ENCODE measurements around the gene NPC2.

Gene NPC2

DNA sequence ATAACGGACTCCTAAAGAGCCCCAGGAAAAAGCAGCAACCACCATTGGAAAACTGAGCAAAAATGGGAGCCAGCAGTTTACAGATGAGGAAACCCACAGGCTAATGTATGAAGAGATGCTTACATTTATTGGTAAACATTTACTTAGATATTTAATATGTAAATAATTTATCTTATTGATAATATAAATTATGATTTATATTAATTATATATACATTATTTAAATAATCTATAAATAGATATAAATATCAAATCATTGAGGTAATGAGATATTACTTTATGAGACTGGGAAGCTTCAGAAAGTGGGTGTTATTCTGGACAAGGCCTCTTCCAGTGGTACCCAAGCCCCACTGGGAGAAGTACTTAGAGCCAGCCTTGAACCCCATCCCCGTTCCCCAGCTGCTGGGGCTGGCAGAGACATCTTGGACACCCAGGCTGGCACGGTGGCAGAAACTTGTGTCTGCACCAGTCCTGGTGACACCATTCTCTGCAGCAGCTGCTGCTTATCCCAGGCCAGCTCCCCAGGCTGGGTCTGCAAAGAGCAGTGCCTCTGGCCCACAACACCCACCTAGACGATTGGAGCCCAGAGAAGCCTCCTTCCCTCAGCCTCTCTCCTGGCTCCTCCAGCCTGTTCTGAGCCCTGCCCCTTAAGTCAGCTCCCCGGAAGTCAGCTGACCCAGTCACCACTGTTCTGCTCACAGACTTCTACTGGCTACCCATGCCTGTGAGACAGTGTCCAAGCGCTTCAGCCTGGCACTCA, 26.4 kb upstream of the NPC2 start:
- Histone ChIP-seq H2BK5ac (ENCODE audit: low read depth, low read length, poor library complexity, severe bottlenecking) (no peak overlapping the region), H3K18ac (ENCODE audit: low read depth in 1 of 2, low read length in 2 of 2) (no peak overlapping the region), H3K4me3 (ENCODE audit: insufficient read depth in 1 of 2, low read depth in 1 of 2, low read length in 2 of 2) (no peak overlapping the region), H3K14ac (ENCODE audit: low read length in 2 of 2) (no peak overlapping the region), H3K4me1 (ENCODE audit: control insufficient read depth, insufficient read depth, low read depth, low read length) (peaks cover 19% of the 10 kb centered on the region), H4K91ac (ENCODE audit: low read length) (no peak overlapping the region), H3K9ac (ENCODE audit: low read length) (no peak overlapping the region), H2BK120ac (ENCODE audit: low read depth, low read length) (no peak overlapping the region), H3K36me3 (ENCODE audit: control insufficient read depth in 1 of 2, insufficient read depth in 2 of 2, low read depth in 1 of 2, low read length in 2 of 2) (peaks cover 74% of the 10 kb centered on the region in 2 experiments), H3K4ac (ENCODE audit: low read depth in 1 of 2, low read length in 2 of 2) (no peak overlapping the region), H2AK5ac (ENCODE audit: low read length, severe bottlenecking) (no peak overlapping the region), H3K9me3 (ENCODE audit: control insufficient read depth, low read length) (no peaks in the 10 kb centered on the region), H3K23ac (ENCODE audit: low read length in 2 of 2) (no peak overlapping the region), H2BK12ac (ENCODE audit: low read length in 2 of 2) (no peak overlapping the region), H3K27ac (ENCODE audit: low read length, poor library complexity, severe bottlenecking) (no peak overlapping the region), H2BK15ac (ENCODE audit: low read depth, poor library complexity, severe bottlenecking) (no peak overlapping the region), H4K8ac (ENCODE audit: low read length) (no peak overlapping the region), H2AFZ (ENCODE audit: low read depth, low read length) (no peak overlapping the region), H3K27me3 (ENCODE audit: control insufficient read depth in 1 of 2, insufficient read depth in 1 of 2, low read length in 2 of 2) (no peaks in the 10 kb centered on the region), H3K4me2 (ENCODE audit: low read length, poor library complexity, severe bottlenecking) (no peak overlapping the region), H3K79me1 (replicated peaks; ENCODE audit: low read length, poor library complexity, severe bottlenecking) (peaks cover 23% of the 10 kb centered on the region)
- DNase-seq = no peak
- 82% methylated on average over 6 of the region's 6 CpGs for WGBS

DNA sequence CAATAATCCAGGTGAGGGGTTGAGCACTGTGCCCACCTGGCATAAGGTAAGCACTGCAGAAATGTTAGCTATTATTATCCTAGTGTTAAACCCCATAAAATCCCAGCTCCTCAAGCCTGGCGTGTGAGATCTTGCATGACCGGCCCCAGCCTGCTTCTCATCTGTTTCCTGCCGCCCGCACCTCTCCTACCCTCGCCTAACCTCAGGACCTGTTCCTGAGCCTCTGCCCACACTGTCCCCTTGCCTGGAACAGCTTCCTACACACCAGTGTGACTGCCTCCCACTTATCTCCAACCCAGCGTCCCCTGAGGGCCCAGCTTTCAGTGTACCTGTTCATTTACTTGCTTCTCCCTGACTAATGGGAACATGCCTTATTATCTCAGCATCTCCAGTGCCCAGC, 25.1 kb upstream of the NPC2 start:
- no peak overlapping the region for H3K18ac ChIP-seq (ENCODE audit: low read depth in 1 of 2, low read length in 2 of 2)
- H2BK12ac ChIP-seq (ENCODE audit: low read length in 2 of 2) = no peak overlapping the region
- H2AK5ac ChIP-seq (ENCODE audit: low read length, severe bottlenecking) = no peak overlapping the region
- H3K4ac ChIP-seq (ENCODE audit: low read depth in 1 of 2, low read length in 2 of 2) = no peak overlapping the region
- H4K8ac ChIP-seq (ENCODE audit: low read length) = no peak overlapping the region
- no peak overlapping the region for H3K14ac ChIP-seq (ENCODE audit: low read length in 2 of 2)
- no peak overlapping the region for H3K4me2 ChIP-seq (ENCODE audit: low read length, poor library complexity, severe bottlenecking)
- H3K9me3 ChIP-seq (ENCODE audit: control insufficient read depth, low read length) = no peaks in the 10 kb centered on the region
- no peak overlapping the region for H2AFZ ChIP-seq (ENCODE audit: low read depth, low read length)
- DNase-seq = no peak
- H4K91ac ChIP-seq (ENCODE audit: low read length) = no peak overlapping the region
- H3K27me3 ChIP-seq (ENCODE audit: control insufficient read depth in 1 of 2, insufficient read depth in 1 of 2, low read length in 2 of 2) = no peaks in the 10 kb centered on the region
- no peak overlapping the region for H3K23ac ChIP-seq (ENCODE audit: low read length in 2 of 2)
- H2BK15ac ChIP-seq (ENCODE audit: low read depth, poor library complexity, severe bottlenecking) = no peak overlapping the region
- H3K79me1 ChIP-seq (replicated peaks; ENCODE audit: low read length, poor library complexity, severe bottlenecking) = peaks cover 21% of the 10 kb centered on the region
- no peak overlapping the region for H3K27ac ChIP-seq (ENCODE audit: low read length, poor library complexity, severe bottlenecking)
- no peak overlapping the region for H2BK120ac ChIP-seq (ENCODE audit: low read depth, low read length)
- H3K4me1 ChIP-seq (ENCODE audit: control insufficient read depth, insufficient read depth, low read depth, low read length) = peaks cover 26% of the 10 kb centered on the region
- H2BK5ac ChIP-seq (ENCODE audit: low read depth, low read length, poor library complexity, severe bottlenecking) = no peak overlapping the region
- peaks cover 69% of the 10 kb centered on the region in 2 experiments for H3K36me3 ChIP-seq (ENCODE audit: control insufficient read depth in 1 of 2, insufficient read depth in 2 of 2, low read depth in 1 of 2, low read length in 2 of 2)
- no peak overlapping the region for H3K9ac ChIP-seq (ENCODE audit: low read length)
- 91% methylated on average over 6 of the region's 6 CpGs for WGBS
- no peak overlapping the region for H3K4me3 ChIP-seq (ENCODE audit: insufficient read depth in 1 of 2, low read depth in 1 of 2, low read length in 2 of 2)

DNA sequence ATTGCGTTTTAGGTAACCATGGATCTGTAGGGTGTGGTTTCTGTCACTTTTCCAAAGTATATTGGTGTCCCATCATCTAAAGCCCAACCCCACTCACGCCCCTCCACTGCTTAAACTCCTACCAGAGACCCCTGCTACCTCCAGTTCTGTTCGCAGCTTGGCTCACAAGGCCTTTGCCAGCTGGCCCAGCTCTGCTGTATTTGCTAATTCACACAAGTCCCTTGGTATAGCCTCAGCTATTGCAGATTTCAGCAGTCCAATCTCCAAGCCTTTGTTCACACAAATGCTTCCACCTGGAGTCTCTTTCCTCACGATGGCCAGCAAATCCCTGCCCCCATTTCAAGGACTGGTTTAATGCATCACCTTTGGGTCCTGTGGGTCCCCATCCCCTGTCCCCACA, 24.6 kb upstream of the NPC2 start:
- no peak overlapping the region for H3K4me2 ChIP-seq (ENCODE audit: low read length, poor library complexity, severe bottlenecking)
- H3K9ac ChIP-seq (ENCODE audit: low read length) = no peak overlapping the region
- no peak overlapping the region for H2BK12ac ChIP-seq (ENCODE audit: low read length in 2 of 2)
- no peak overlapping the region for H2AK5ac ChIP-seq (ENCODE audit: low read length, severe bottlenecking)
- no peak overlapping the region for H2BK120ac ChIP-seq (ENCODE audit: low read depth, low read length)
- H2BK5ac ChIP-seq (ENCODE audit: low read depth, low read length, poor library complexity, severe bottlenecking) = no peak overlapping the region
- no peak overlapping the region for H3K18ac ChIP-seq (ENCODE audit: low read depth in 1 of 2, low read length in 2 of 2)
- H2BK15ac ChIP-seq (ENCODE audit: low read depth, poor library complexity, severe bottlenecking) = no peak overlapping the region
- 84% methylated on average over 3 of the region's 4 CpGs for WGBS
- H3K4ac ChIP-seq (ENCODE audit: low read depth in 1 of 2, low read length in 2 of 2) = no peak overlapping the region
- no peak overlapping the region for H4K8ac ChIP-seq (ENCODE audit: low read length)
- H3K23ac ChIP-seq (ENCODE audit: low read length in 2 of 2) = no peak overlapping the region
- no peak overlapping the region for H4K91ac ChIP-seq (ENCODE audit: low read length)
- H3K4me1 ChIP-seq (ENCODE audit: control insufficient read depth, insufficient read depth, low read depth, low read length) = peaks cover 26% of the 10 kb centered on the region
- H3K79me1 ChIP-seq (replicated peaks; ENCODE audit: low read length, poor library complexity, severe bottlenecking) = peaks cover 16% of the 10 kb centered on the region
- H3K14ac ChIP-seq (ENCODE audit: low read length in 2 of 2) = no peak overlapping the region
- no peak overlapping the region for H3K27ac ChIP-seq (ENCODE audit: low read length, poor library complexity, severe bottlenecking)
- no peaks in the 10 kb centered on the region for H3K27me3 ChIP-seq (ENCODE audit: control insufficient read depth in 1 of 2, insufficient read depth in 1 of 2, low read length in 2 of 2)
- H3K36me3 ChIP-seq (ENCODE audit: control insufficient read depth in 1 of 2, insufficient read depth in 2 of 2, low read depth in 1 of 2, low read length in 2 of 2) = peaks cover 69 to 70% of the 10 kb centered on the region in 2 experiments
- H2AFZ ChIP-seq (ENCODE audit: low read depth, low read length) = no peak overlapping the region
- no peaks in the 10 kb centered on the region for H3K9me3 ChIP-seq (ENCODE audit: control insufficient read depth, low read length)
- no peak overlapping the region for H3K4me3 ChIP-seq (ENCODE audit: insufficient read depth in 1 of 2, low read depth in 1 of 2, low read length in 2 of 2)
- DNase-seq = no peak

DNA sequence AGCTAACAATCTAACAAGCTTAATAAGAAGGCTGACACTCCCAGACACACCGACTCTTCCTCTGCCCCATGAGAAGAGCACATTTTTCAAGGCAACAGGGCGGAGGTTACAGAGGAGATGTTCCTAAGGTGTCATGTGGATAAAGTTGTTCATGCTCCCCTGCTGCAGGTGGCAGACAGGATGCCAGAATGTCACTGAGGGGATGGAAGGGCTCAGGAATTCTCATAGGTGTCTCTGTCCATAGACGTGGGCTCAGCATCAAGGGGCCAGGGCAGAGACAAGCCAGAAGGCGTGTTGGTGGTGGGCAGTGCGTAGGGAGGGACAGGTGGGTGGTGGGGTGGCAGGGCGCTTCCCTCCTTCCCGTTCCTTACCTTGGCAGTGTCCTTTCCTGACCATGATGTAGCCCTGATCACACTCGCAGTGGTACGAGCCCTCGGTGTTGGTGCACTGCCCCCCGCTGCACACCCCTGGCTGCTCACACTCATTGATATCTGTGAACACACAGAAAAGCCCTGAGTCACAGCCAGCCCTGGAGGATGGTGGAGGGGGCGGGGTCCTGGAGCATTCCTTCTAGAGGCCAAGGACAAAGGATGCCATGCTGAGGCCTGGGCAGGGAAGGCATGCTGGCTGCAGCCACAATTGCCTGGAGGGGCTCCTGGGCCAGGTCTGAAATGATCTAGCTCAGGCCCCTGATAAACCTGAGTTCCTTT, 23.5 kb upstream of the NPC2 start:
- 87% methylated on average over 11 of the region's 12 CpGs for WGBS
- H2BK120ac ChIP-seq (ENCODE audit: low read depth, low read length) = no peak overlapping the region
- no peak overlapping the region for H2BK12ac ChIP-seq (ENCODE audit: low read length in 2 of 2)
- no peak overlapping the region for H3K9ac ChIP-seq (ENCODE audit: low read length)
- no peak overlapping the region for H3K4me3 ChIP-seq (ENCODE audit: insufficient read depth in 1 of 2, low read depth in 1 of 2, low read length in 2 of 2)
- peak overlapping the region; percentile 41 for H2AK5ac ChIP-seq (ENCODE audit: low read length, severe bottlenecking)
- no peak overlapping the region for H3K4me2 ChIP-seq (ENCODE audit: low read length, poor library complexity, severe bottlenecking)
- peaks cover 20% of the 10 kb centered on the region for H3K79me1 ChIP-seq (replicated peaks; ENCODE audit: low read length, poor library complexity, severe bottlenecking)
- H2BK15ac ChIP-seq (ENCODE audit: low read depth, poor library complexity, severe bottlenecking) = no peak overlapping the region
- no peak overlapping the region for H2BK5ac ChIP-seq (ENCODE audit: low read depth, low read length, poor library complexity, severe bottlenecking)
- no peak overlapping the region for H3K18ac ChIP-seq (ENCODE audit: low read depth in 1 of 2, low read length in 2 of 2)
- H2AFZ ChIP-seq (ENCODE audit: low read depth, low read length) = no peak overlapping the region
- no peak overlapping the region for H3K23ac ChIP-seq (ENCODE audit: low read length in 2 of 2)
- no peak overlapping the region for H4K8ac ChIP-seq (ENCODE audit: low read length)
- H3K9me3 ChIP-seq (ENCODE audit: control insufficient read depth, low read length) = no peaks in the 10 kb centered on the region
- H3K14ac ChIP-seq (ENCODE audit: low read length in 2 of 2) = no peak overlapping the region
- no peak overlapping the region for H3K4ac ChIP-seq (ENCODE audit: low read depth in 1 of 2, low read length in 2 of 2)
- H3K27me3 ChIP-seq (ENCODE audit: control insufficient read depth in 1 of 2, insufficient read depth in 1 of 2, low read length in 2 of 2) = no peaks in the 10 kb centered on the region
- peak overlapping the region; percentile 32 for H3K27ac ChIP-seq (ENCODE audit: low read length, poor library complexity, severe bottlenecking)
- H4K91ac ChIP-seq (ENCODE audit: low read length) = peak overlapping the region; percentile 14
- H3K4me1 ChIP-seq (ENCODE audit: control insufficient read depth, insufficient read depth, low read depth, low read length) = peaks cover 26% of the 10 kb centered on the region
- DNase-seq = peak; percentile 23
- H3K36me3 ChIP-seq (ENCODE audit: control insufficient read depth in 1 of 2, insufficient read depth in 2 of 2, low read depth in 1 of 2, low read length in 2 of 2) = peaks cover 67 to 69% of the 10 kb centered on the region in 2 experiments

Data from mesenchymal stem cell (in vitro differentiated cells and primary cell).